Thyroid gland (tissue), 4 donors: ENCODE results near the gene USP24.

Source experiments
- POLR2A ChIP-seq, 2 donors: fragments of 450-650 bp; IDR thresholded peaks; one replicate each; pipeline ENCODE4 v1.6.1; 2017; ENCODE audit warnings: antibody characterized with exemption in 2 of 2, mild to moderate bottlenecking in 2 of 2, moderate library complexity in 1 of 2
- TF ChIP-seq, protein P1 (sequence below), 6 experiments: fragments of 200-600 bp in 3 of 6; fragments of 450-650 bp in 3 of 6; sonication (generic) in 3 of 6; IDR thresholded peaks; one replicate each; pipeline ENCODE4 v1.5.1; 2016 to 2019; ENCODE audit warnings: antibody characterized with exemption in 6 of 6, mild to moderate bottlenecking in 2 of 6, inconsistent platforms in 1 of 6, moderate library complexity in 1 of 6

DNA sequence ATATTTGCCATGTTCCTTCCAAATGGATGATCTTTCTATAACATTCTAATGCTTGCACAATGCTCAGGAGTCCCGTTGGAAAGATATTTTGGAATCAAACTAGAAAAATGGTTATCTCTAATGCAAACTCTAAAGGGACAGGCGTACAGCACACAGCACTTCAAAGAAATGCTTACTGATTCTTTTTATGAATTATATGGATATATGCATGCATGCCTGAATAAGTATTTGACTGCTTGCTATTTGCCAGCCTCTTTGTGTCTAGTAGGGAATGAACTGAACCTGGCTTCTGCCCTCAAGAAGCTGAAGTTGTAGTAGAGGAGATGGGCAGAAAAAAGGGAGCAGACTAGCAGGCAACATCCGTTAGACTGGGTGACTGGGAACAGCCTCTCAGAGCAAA lies 127.7 kb downstream of the USP24 start:
- TF ChIP-seq, protein P1, sequence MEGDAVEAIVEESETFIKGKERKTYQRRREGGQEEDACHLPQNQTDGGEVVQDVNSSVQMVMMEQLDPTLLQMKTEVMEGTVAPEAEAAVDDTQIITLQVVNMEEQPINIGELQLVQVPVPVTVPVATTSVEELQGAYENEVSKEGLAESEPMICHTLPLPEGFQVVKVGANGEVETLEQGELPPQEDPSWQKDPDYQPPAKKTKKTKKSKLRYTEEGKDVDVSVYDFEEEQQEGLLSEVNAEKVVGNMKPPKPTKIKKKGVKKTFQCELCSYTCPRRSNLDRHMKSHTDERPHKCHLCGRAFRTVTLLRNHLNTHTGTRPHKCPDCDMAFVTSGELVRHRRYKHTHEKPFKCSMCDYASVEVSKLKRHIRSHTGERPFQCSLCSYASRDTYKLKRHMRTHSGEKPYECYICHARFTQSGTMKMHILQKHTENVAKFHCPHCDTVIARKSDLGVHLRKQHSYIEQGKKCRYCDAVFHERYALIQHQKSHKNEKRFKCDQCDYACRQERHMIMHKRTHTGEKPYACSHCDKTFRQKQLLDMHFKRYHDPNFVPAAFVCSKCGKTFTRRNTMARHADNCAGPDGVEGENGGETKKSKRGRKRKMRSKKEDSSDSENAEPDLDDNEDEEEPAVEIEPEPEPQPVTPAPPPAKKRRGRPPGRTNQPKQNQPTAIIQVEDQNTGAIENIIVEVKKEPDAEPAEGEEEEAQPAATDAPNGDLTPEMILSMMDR (IDR thresholded peaks at IDR 0.05), result no peak
- TF ChIP-seq POLR2A (IDR thresholded peaks at IDR 0.05), result no peak
